Endothelial cell of umbilical vein (primary cell): ENCODE results near the gene SMAD7. TPM values are rescaled to one million over a fixed set of nuclear protein-coding genes. Genes with fewer than 3 reads are reported as not detected.

ENCODE experiments used
- BruUV-seq: library from RNA; stranded (reverse); fragments of 400-500 nt; replicated peaks from 2 replicates; lab custom pipeline; 2021; lab: Mats Ljungman, UMichigan
- CTCF ChIA-PET: fragments of 300-600, 350-600 bp; sonication (Branson Sonifier 250); formaldehyde crosslinking; loops from one replicate; lab custom pipeline; 2021; ENCODE audit warnings: antibody characterized with exemption, inconsistent platforms; lab: Charles Lee
- POLR2A ChIA-PET: fragments of 300-600, 350-600 bp; sonication (Branson Sonifier 250); formaldehyde crosslinking; loops from one replicate; lab custom pipeline; 2021; ENCODE audit warnings: antibody characterized with exemption, inconsistent platforms; lab: Charles Lee
- DNase-seq: peaks from one replicate; pipeline ENCODE4 v3.0.0-alpha.2; 2011; ENCODE audit warnings: low read depth, low spot score
- FAIRE-seq: peaks from 2 replicates; lab custom pipeline; 2011; peaks lifted over from hg19 to GRCh38; lab: Jason Lieb, UNC
- H2AFZ ChIP-seq: 2 replicates; pipeline ENCODE4 v1.6.0; 2012; ENCODE audit warnings: low read depth, low read length, control low read depth, inconsistent platforms
- H3K27ac ChIP-seq: 2 replicates; pipeline ENCODE4 v1.5.1; 2011; ENCODE audit warnings: low read depth, mild to moderate bottlenecking, control low read depth, low read length, moderate library complexity; ENCODE audit not compliant: insufficient read depth
- H3K27me3 ChIP-seq, 2 experiments: 2 replicates each; pipeline versions ENCODE4 v1.6.0 to v1.6.1; 2011; ENCODE audit warnings: low read length in 2 of 2, mixed read lengths in 1 of 2; ENCODE audit not compliant: control insufficient read depth in 2 of 2, insufficient read depth in 2 of 2
- H3K36me3 ChIP-seq, 2 experiments: 2 replicates in 1 of 2; 3 replicates in 1 of 2; pipeline ENCODE4 v1.5.1; 2011; ENCODE audit warnings: low read length in 2 of 2, mild to moderate bottlenecking in 1 of 2, moderate library complexity in 1 of 2; ENCODE audit not compliant: control insufficient read depth in 2 of 2, insufficient read depth in 2 of 2; ENCODE audit errors: extremely low read depth in 1 of 2
- H3K4me1 ChIP-seq: 3 replicates; pipeline ENCODE4 v1.5.1; 2011; ENCODE audit warnings: mild to moderate bottlenecking, low read length; ENCODE audit not compliant: control insufficient read depth, insufficient read depth; ENCODE audit errors: extremely low read depth
- H3K4me2 ChIP-seq: 2 replicates; pipeline ENCODE4 v1.6.1; 2011; ENCODE audit warnings: low read length, control low read depth, mixed read lengths; ENCODE audit not compliant: insufficient read depth
- H3K4me3 ChIP-seq, 3 experiments: fragments of 200-600 bp in 1 of 3; sonication (generic), shearing (Covaris generic) in 1 of 3; replicated peaks in 1 of 3; 2 replicates each; pipeline ENCODE4 v1.5.1; 2011 to 2016; ENCODE audit warnings: control low read depth in 3 of 3, low read length in 3 of 3, mild to moderate bottlenecking in 2 of 3, inconsistent platforms in 1 of 3, low read depth in 1 of 3, moderate library complexity in 1 of 3; ENCODE audit not compliant: insufficient read depth in 1 of 3
- H3K79me2 ChIP-seq: 2 replicates; pipeline ENCODE4 v1.6.0; 2012; ENCODE audit warnings: low read length, inconsistent platforms; ENCODE audit not compliant: control insufficient read depth, insufficient read depth
- H3K9ac ChIP-seq: replicated peaks from 2 replicates; pipeline ENCODE3; 2011; ENCODE audit warnings: low read length, control low read depth; ENCODE audit not compliant: insufficient read depth; ENCODE audit errors: extremely low read depth
- H3K9me1 ChIP-seq: replicated peaks from 3 replicates; pipeline ENCODE4 v1.6.0; 2011; ENCODE audit warnings: mild to moderate bottlenecking, low read length; ENCODE audit not compliant: control insufficient read depth, insufficient read depth; ENCODE audit errors: extremely low read depth
- H3K9me3 ChIP-seq: replicated peaks from 2 replicates; pipeline ENCODE4 v1.5.1; 2012; ENCODE audit warnings: low read length, inconsistent platforms; ENCODE audit not compliant: control insufficient read depth, insufficient read depth
- H4K20me1 ChIP-seq: replicated peaks from 2 replicates; pipeline ENCODE3; 2011; ENCODE audit warnings: mild to moderate bottlenecking, low read length; ENCODE audit not compliant: control insufficient read depth, insufficient read depth; ENCODE audit errors: extremely low read depth
- FOS ChIP-seq: IDR thresholded peaks from 2 replicates; pipeline ENCODE4 v1.6.1; 2011; ENCODE audit warnings: mild to moderate bottlenecking, low read length, moderate library complexity, borderline replicate concordance; ENCODE audit not compliant: insufficient read depth
- JUN ChIP-seq: IDR thresholded peaks from 2 replicates; pipeline ENCODE4 v1.6.1; 2011; ENCODE audit warnings: borderline replicate concordance, low read depth; ENCODE audit not compliant: insufficient read length, insufficient read depth
- MAX ChIP-seq: IDR thresholded peaks from 2 replicates; pipeline ENCODE4 v1.6.1; 2011; ENCODE audit not compliant: insufficient read depth, insufficient read length
- MYC ChIP-seq: IDR thresholded peaks from one replicate; pipeline ENCODE4 v1.6.1; 2011; ENCODE audit warnings: mild to moderate bottlenecking, low read depth, low read length
- POLR2AphosphoS5 ChIP-seq: IDR thresholded peaks from 2 replicates; pipeline ENCODE4 v1.6.1; 2012; ENCODE audit warnings: low read depth, mild to moderate bottlenecking, control low read depth, low read length, moderate library complexity; ENCODE audit not compliant: insufficient read depth
- dilution Hi-C: fragments of 300-500 bp; cut with MboI; formaldehyde crosslinking; loops from one replicate; pipeline ENCODE4 v1.15.0; 2019; ENCODE audit warnings: low sequenced_read_pairs; ENCODE audit not compliant: extremely low pct_ligation_motif_present
- intact Hi-C: fragments of 100-400 bp; cut with micrococcal nuclease; formaldehyde crosslinking; loops from one replicate; pipeline ENCODE4 v1.10.0; 2022
- polyA plus RNA-seq, 4 experiments: library from polyadenylated mRNA; depleted of rRNA in 3 of 4; stranded (reverse) in 3 of 4; unstranded in 1 of 4; fragments of >200 nt; gene quantifications; 2 replicates each; pipeline versions ENCODE4 v1.2.1 to v1.2.3, GENCODE V29; 2011 to 2012; ENCODE audit warnings: missing spikeins in 1 of 4
- total RNA-seq: library from RNA; stranded (reverse); gene quantifications from 2 replicates; pipeline ENCODE4 v1.2.3, GENCODE V29; 2021
- TF ChIP-seq, protein P1 (sequence below), 2 donors: IDR thresholded peaks; 1 replicate in 1 of 2; 2 replicates in 1 of 2; pipeline ENCODE4 v1.5.1; 2011; ENCODE audit warnings: low read length in 2 of 2, mild to moderate bottlenecking in 2 of 2, moderate library complexity in 2 of 2, control low read depth in 1 of 2, inconsistent platforms in 1 of 2, low read depth in 1 of 2; ENCODE audit not compliant: insufficient read depth in 1 of 2; ENCODE audit errors: extremely low read depth in 1 of 2

Gene SMAD7
- total and polyA plus RNA-seq, 2 donors (not counting 3 experiments of a cell fraction or from before 2014, with no cell fraction given) = 3.6 to 8.0 TPM

DNA sequence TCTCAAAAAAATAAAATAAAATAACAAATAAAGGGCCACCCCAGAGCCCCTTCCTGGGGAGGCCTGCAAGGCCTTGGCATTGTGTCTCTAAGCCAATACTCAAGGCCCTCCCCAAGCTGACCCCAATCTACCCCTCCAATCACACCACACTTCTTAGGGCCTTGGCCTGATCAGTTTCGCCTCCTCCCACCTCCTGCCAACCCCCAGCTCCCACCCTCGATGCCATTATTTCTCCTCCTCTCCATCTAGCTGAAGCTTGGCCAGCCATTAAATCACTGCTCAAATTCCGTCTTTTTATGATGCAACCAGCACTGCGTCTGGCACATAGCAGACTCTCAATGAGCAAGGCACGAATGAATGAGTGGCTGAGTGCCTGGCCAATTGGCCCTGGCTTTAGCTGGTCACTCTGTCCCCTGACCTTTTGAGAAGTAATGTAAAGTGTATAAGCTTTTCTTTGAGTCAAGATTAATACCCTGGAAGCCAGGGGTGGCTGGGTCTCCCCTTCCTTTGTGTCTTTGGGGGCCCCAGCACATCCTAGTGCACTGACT lies 55.9 kb downstream of the SMAD7 start:
- DNase-seq = no peak
- Histone ChIP-seq H3K27ac (no peak overlapping the region), H3K36me3 (no peaks in the 10 kb centered on the region), H3K4me1 (peaks cover 3% of the 10 kb centered on the region), H2AFZ (no peak overlapping the region), H3K4me3 (no peak overlapping the region), H3K4me2 (no peak overlapping the region), H3K27me3 (no peaks in the 10 kb centered on the region), H3K9me3 (no peaks in the 10 kb centered on the region), H4K20me1 (no peaks in the 10 kb centered on the region), H3K79me2 (no peaks in the 10 kb centered on the region), H3K9ac (no peak overlapping the region), H3K9me1 (no peaks in the 10 kb centered on the region)
- ChIA-PET CTCF (no interaction called here), POLR2A (no interaction called here)
- no peak for FAIRE-seq
- dilution Hi-C loops (no loop called here), intact Hi-C loops (no loop called here)
- BruUV-seq = no TSS peak
- TF ChIP-seq MYC = no peak
- no peak for TF ChIP-seq MAX
- no peak for TF ChIP-seq POLR2AphosphoS5
- no peak for TF ChIP-seq JUN

- Histone ChIP-seq H3K9me1 (no peaks in the 10 kb centered on the region), H3K27me3 (no peaks in the 10 kb centered on the region), H4K20me1 (no peaks in the 10 kb centered on the region), H3K36me3 (no peaks in the 10 kb centered on the region), H3K4me2 (no peak overlapping the region), H3K27ac (no peak overlapping the region), H3K9me3 (no peaks in the 10 kb centered on the region), H3K4me3 (no peak overlapping the region), H3K4me1 (peaks cover 3% of the 10 kb centered on the region), H3K79me2 (no peaks in the 10 kb centered on the region), H3K9ac (no peak overlapping the region), H2AFZ (no peak overlapping the region)
- CTCF ChIA-PET = interaction anchor here (1.4 kb wide), 1 partner anchor 8 kb away, joined by 4 read pairs; no protein-coding TSS in a partner anchor
- FAIRE-seq (no peak), DNase-seq (no peak)
- TF ChIP-seq FOS = no peak
- TF ChIP-seq, protein P1, sequence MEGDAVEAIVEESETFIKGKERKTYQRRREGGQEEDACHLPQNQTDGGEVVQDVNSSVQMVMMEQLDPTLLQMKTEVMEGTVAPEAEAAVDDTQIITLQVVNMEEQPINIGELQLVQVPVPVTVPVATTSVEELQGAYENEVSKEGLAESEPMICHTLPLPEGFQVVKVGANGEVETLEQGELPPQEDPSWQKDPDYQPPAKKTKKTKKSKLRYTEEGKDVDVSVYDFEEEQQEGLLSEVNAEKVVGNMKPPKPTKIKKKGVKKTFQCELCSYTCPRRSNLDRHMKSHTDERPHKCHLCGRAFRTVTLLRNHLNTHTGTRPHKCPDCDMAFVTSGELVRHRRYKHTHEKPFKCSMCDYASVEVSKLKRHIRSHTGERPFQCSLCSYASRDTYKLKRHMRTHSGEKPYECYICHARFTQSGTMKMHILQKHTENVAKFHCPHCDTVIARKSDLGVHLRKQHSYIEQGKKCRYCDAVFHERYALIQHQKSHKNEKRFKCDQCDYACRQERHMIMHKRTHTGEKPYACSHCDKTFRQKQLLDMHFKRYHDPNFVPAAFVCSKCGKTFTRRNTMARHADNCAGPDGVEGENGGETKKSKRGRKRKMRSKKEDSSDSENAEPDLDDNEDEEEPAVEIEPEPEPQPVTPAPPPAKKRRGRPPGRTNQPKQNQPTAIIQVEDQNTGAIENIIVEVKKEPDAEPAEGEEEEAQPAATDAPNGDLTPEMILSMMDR (IDR thresholded peaks at IDR 0.05; ENCODE audit: extremely low read depth in 1 of 2, insufficient read depth in 1 of 2, low read depth in 1 of 2, low read length in 2 of 2) = no peak
- TF ChIP-seq POLR2AphosphoS5 = no peak
- dilution Hi-C loops (no loop called here), intact Hi-C loops (no loop called here)
- no TSS peak for BruUV-seq
- POLR2A ChIA-PET = no interaction called here
Measured at GRCh38 chr18:48893608-48894600, 56.9 kb downstream of the SMAD7 start.
